A673 (cell line): ENCODE data around the gene MINDY4. TPM values are rescaled to one million over a fixed set of nuclear protein-coding genes. Genes with fewer than 3 reads are reported as not detected.

Experiments used
- BruUV-seq: library from RNA; stranded (reverse); fragments of 400-500 nt; replicated peaks from 2 replicates; lab custom pipeline; 2021; lab: Mats Ljungman, UMichigan
- CTCF ChIA-PET: fragments of 300-600 bp; sonication (Branson Sonifier 250); formaldehyde crosslinking; loops from one replicate; lab custom pipeline; 2022; ENCODE audit warnings: antibody characterized with exemption; lab: Charles Lee
- POLR2A ChIA-PET: fragments of 300-600 bp; sonication (Branson Sonifier 250); formaldehyde crosslinking; loops from one replicate; lab custom pipeline; 2022; ENCODE audit warnings: antibody characterized with exemption; ENCODE audit not compliant: low non-redundant PET; lab: Charles Lee
- DNase-seq: peaks from one replicate; pipeline ENCODE4 v3.0.0-alpha.2; 2015; ENCODE audit warnings: low spot score
- H3K27ac ChIP-seq: fragments of 200-600 bp; sonication (generic); 2 replicates; pipeline ENCODE4 v1.5.1; 2016; ENCODE audit warnings: mixed run types, low read depth, mild to moderate bottlenecking, mixed read lengths, antibody characterized with exemption, low read length; ENCODE audit not compliant: poor library complexity, severe bottlenecking
- H3K27me3 ChIP-seq: fragments of 200-600 bp; sonication (generic); replicated peaks from 2 replicates; pipeline ENCODE4 v1.6.1; 2017; ENCODE audit warnings: mixed run types, low read depth, mild to moderate bottlenecking, mixed read lengths, antibody characterized with exemption, low read length; ENCODE audit not compliant: insufficient read depth, poor library complexity
- H3K36me3 ChIP-seq: fragments of 200-600 bp; sonication (generic); 2 replicates; pipeline ENCODE4 v1.6.1; 2016; ENCODE audit warnings: mixed run types, mild to moderate bottlenecking, mixed read lengths, antibody characterized with exemption, low read length; ENCODE audit not compliant: insufficient read depth, poor library complexity, severe bottlenecking
- H3K4me1 ChIP-seq: fragments of 200-600 bp; sonication (generic); 2 replicates; pipeline ENCODE4 v1.6.1; 2017; ENCODE audit warnings: mixed run types, mild to moderate bottlenecking, mixed read lengths, antibody characterized with exemption, low read length; ENCODE audit not compliant: insufficient read depth, poor library complexity, severe bottlenecking
- H3K4me3 ChIP-seq: fragments of 200-600 bp; sonication (generic); 2 replicates; pipeline ENCODE4 v1.5.1; 2016; ENCODE audit warnings: low read depth, mixed run types, mild to moderate bottlenecking, mixed read lengths, low read length; ENCODE audit not compliant: poor library complexity, severe bottlenecking
- H3K9me3 ChIP-seq: fragments of 200-600 bp; sonication (generic); 2 replicates; pipeline ENCODE4 v1.6.1; 2016; ENCODE audit warnings: mixed run types, low read depth, mild to moderate bottlenecking, mixed read lengths, antibody characterized with exemption, low read length; ENCODE audit not compliant: poor library complexity, severe bottlenecking
- EZH2 ChIP-seq: fragments of 200-600 bp; sonication (generic); IDR thresholded peaks from 2 replicates; pipeline ENCODE4 v1.6.1; 2017; ENCODE audit warnings: borderline replicate concordance, low read depth, mild to moderate bottlenecking, mixed read lengths, antibody characterized with exemption, low read length; ENCODE audit not compliant: poor library complexity, severe bottlenecking
- intact Hi-C: fragments of 100-400 bp; cut with micrococcal nuclease; formaldehyde crosslinking; loops from one replicate; pipeline ENCODE4 v1.10.0; 2022; ENCODE audit not compliant: unreplicated experiment
- total RNA-seq: library from RNA; stranded (reverse); gene quantifications from 2 replicates; pipeline ENCODE4 v1.2.3, GENCODE V29; 2021
- TF ChIP-seq, protein P1 (sequence below): fragments of 300-800, 200-600 bp; sonication (generic); conservative IDR thresholded peaks from 2 replicates; pipeline ENCODE4 v1.5.1; 2017; ENCODE audit warnings: low read depth, mild to moderate bottlenecking, antibody characterized with exemption, low read length, moderate library complexity, mixed read lengths

The MINDY4 gene
- total RNA-seq, 1 experiment from 2014 or later, result 3.8 TPM

GRCh38 chr7:30897770-30898169, 126.6 kb downstream of the MINDY4 start:
- no peak for DNase-seq
- TF ChIP-seq, protein P1, sequence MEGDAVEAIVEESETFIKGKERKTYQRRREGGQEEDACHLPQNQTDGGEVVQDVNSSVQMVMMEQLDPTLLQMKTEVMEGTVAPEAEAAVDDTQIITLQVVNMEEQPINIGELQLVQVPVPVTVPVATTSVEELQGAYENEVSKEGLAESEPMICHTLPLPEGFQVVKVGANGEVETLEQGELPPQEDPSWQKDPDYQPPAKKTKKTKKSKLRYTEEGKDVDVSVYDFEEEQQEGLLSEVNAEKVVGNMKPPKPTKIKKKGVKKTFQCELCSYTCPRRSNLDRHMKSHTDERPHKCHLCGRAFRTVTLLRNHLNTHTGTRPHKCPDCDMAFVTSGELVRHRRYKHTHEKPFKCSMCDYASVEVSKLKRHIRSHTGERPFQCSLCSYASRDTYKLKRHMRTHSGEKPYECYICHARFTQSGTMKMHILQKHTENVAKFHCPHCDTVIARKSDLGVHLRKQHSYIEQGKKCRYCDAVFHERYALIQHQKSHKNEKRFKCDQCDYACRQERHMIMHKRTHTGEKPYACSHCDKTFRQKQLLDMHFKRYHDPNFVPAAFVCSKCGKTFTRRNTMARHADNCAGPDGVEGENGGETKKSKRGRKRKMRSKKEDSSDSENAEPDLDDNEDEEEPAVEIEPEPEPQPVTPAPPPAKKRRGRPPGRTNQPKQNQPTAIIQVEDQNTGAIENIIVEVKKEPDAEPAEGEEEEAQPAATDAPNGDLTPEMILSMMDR, result no peak
- TF ChIP-seq EZH2, result no peak
- no peak overlapping the region for H3K27ac ChIP-seq
- BruUV-seq, result no TSS peak
- H3K4me3 ChIP-seq, result no peak overlapping the region
- ChIA-PET CTCF (no interaction called here), POLR2A (no interaction called here)
- peaks cover 14% of the 10 kb centered on the region for H3K4me1 ChIP-seq
- no peaks in the 10 kb centered on the region for H3K36me3 ChIP-seq
- no peaks in the 10 kb centered on the region for H3K9me3 ChIP-seq
- intact Hi-C loops, result no loop called here
- no peaks in the 10 kb centered on the region for H3K27me3 ChIP-seq

DNA sequence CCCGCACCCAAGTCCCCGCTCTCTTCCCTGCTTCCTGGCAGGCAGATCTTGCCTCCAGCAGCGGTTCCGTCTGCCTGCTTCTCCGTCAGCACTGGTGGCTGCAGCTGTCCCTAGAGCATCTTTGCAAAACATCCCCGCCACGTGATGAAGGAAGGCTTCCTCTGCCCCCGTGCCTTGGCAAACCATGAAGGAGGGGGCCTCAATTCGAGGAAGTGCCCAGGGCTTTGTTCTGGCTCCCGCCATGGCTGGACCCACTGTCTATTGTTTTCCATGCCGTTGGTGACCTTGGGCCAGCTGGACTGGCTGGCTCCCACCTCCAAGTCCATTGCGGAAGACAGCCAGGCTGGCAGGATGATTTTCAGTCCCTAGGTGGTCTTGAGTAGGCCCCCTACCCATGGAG, 127.2 kb downstream of the MINDY4 start:
- ChIA-PET CTCF (no interaction called here), POLR2A (no interaction called here)
- no peak overlapping the region for H3K4me3 ChIP-seq
- intact Hi-C loops, result no loop called here
- no peaks in the 10 kb centered on the region for H3K36me3 ChIP-seq
- no peaks in the 10 kb centered on the region for H3K27me3 ChIP-seq
- BruUV-seq, result no TSS peak
- peaks cover 14% of the 10 kb centered on the region for H3K4me1 ChIP-seq
- TF ChIP-seq, protein P1, result no peak
- TF ChIP-seq EZH2, result no peak
- DNase-seq, result no peak
- H3K27ac ChIP-seq, result no peak overlapping the region
- H3K9me3 ChIP-seq, result no peaks in the 10 kb centered on the region

DNA sequence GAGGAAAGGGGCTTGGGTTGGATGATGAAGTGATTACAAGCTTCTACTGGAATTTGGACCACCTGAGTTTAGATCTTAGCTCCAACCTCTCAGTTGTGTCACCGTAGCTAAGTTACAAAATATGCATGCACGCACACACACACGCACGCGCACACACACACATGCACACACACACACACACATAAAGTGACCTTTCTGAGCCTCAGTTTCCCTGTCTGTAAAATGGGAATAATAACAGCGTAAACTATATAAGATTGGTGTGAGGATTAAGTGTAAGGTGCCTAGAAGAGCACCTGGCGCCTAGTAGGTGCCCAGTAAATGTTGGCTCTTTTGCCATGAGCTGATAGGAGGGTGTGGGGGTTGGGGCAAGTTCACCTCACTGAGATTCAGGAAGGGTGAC, 127.8 kb downstream of the MINDY4 start:
- H3K9me3 ChIP-seq, result no peaks in the 10 kb centered on the region
- TF ChIP-seq, protein P1, result no peak
- TF ChIP-seq EZH2, result no peak
- ChIA-PET CTCF (no interaction called here), POLR2A (no interaction called here)
- H3K27ac ChIP-seq, result no peak overlapping the region
- intact Hi-C loops, result no loop called here
- DNase-seq, result no peak
- H3K27me3 ChIP-seq, result no peaks in the 10 kb centered on the region
- no peaks in the 10 kb centered on the region for H3K36me3 ChIP-seq
- no peak overlapping the region for H3K4me3 ChIP-seq
- H3K4me1 ChIP-seq, result peaks cover 14% of the 10 kb centered on the region
- no TSS peak for BruUV-seq
